Glutamatergic neuron (in vitro differentiated cells): ENCODE data around the gene RALA. TPM values are rescaled to one million over a fixed set of nuclear protein-coding genes. Genes with fewer than 3 reads are reported as not detected.
A peak's percentile ranks its signal among the peaks of the same experiment; 100 is the strongest.

ENCODE experiments used
- DNase-seq: peaks from one replicate; pipeline ENCODE4 v3.0.0; 2022
- H3K27ac Mint-ChIP-seq: one replicate; pipeline ENCODE4 v1.8.0; 2020; ENCODE audit warnings: mild to moderate bottlenecking, mixed read lengths, inconsistent platforms; ENCODE audit not compliant: unreplicated experiment
- H3K27me3 Mint-ChIP-seq: one replicate; pipeline ENCODE4 v1.8.0; 2020; ENCODE audit warnings: mild to moderate bottlenecking, moderate library complexity, mixed read lengths, inconsistent platforms; ENCODE audit not compliant: unreplicated experiment
- H3K36me3 Mint-ChIP-seq: one replicate; pipeline ENCODE4 v1.8.0; 2020; ENCODE audit warnings: mild to moderate bottlenecking, mixed read lengths, inconsistent platforms; ENCODE audit not compliant: unreplicated experiment
- H3K4me1 Mint-ChIP-seq: one replicate; pipeline ENCODE4 v1.8.0; 2020; ENCODE audit warnings: mild to moderate bottlenecking, low read depth, mixed read lengths, inconsistent platforms; ENCODE audit not compliant: unreplicated experiment
- H3K4me3 Mint-ChIP-seq: one replicate; pipeline ENCODE4 v1.8.0; 2020; ENCODE audit warnings: mild to moderate bottlenecking, mixed read lengths, inconsistent platforms; ENCODE audit not compliant: unreplicated experiment
- H3K9me3 Mint-ChIP-seq: one replicate; pipeline ENCODE4 v1.8.0; 2020; ENCODE audit warnings: mild to moderate bottlenecking, moderate library complexity, mixed read lengths, inconsistent platforms; ENCODE audit not compliant: unreplicated experiment
- CTCF ChIP-seq: fragments of 200-600 bp; sonication (generic); IDR thresholded peaks from one replicate; pipeline ENCODE4 v1.5.0; 2021; ENCODE audit not compliant: partially characterized antibody, unreplicated experiment
- total RNA-seq: library from RNA; stranded (reverse); fragmentation: NEBNext Ultra II Directional; extraction: Animal tissue kit (Norgen Biotek cat#: 25700); gene quantifications from one replicate; pipeline ENCODE4 v1.2.1, GENCODE V29; 2021; ENCODE audit not compliant: unreplicated experiment

RALA gene
- total RNA-seq, 1 donor from 2014 or later: 69.9 TPM

GRCh38 chr7:39702133-39702532 lies 78.8 kb downstream of the RALA start:
- Mint-ChIP-seq H3K4me1 (peaks cover 7% of the 10 kb centered on the region), H3K36me3 (peaks cover 10% of the 10 kb centered on the region), H3K9me3 (peaks cover 5% of the 10 kb centered on the region), H3K4me3 (no peak overlapping the region), H3K27ac (no peak overlapping the region), H3K27me3 (peaks cover 5% of the 10 kb centered on the region)
- no peak for DNase-seq
- no peak for TF ChIP-seq CTCF

DNA sequence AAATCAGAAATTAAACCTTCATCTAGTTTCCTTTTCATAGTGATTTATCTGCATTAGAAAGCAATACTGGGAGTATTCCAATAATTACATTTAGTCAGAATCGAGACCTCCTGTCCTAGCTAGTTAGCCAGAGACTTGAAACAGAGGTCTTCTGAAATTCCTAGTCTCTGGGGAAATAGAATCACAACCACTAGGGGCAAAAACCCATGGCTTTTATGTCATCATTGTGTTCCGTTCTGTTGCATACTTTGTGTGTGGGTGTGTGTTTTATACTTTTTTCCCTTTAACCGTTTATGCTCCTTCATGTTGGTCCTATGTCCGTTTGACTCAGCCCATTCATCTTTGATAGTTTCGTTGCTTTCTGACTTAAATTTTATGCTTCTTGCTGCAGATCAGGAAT lies 79.8 kb downstream of the RALA start:
- H3K36me3 Mint-ChIP-seq: peaks cover 10% of the 10 kb centered on the region
- TF ChIP-seq CTCF: peak; percentile 57
- H3K4me1 Mint-ChIP-seq: peaks cover 7% of the 10 kb centered on the region
- no peak for DNase-seq
- H3K4me3 Mint-ChIP-seq: no peak overlapping the region
- no peak overlapping the region for H3K27ac Mint-ChIP-seq
- peaks cover 5% of the 10 kb centered on the region for H3K9me3 Mint-ChIP-seq
- H3K27me3 Mint-ChIP-seq: peaks cover 5% of the 10 kb centered on the region

DNA sequence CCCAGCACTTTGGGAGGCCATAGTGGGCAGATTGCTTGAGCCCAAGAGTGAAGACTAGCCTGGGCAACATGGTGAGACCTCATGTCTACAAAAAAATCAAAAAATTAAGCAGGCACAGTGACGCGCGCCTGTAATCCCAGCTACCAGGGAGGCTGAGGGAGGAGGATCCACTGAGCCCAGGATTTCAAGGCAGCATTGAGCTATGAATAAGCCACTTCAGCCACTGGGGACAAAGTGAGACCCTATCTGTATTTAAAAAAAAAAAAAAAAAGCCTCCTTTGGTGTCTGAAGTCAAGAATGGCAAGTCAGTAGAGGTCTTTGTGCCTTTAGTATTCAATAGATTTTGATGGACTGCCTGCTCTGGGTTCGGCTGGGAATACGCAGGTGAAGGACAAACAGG lies 85.7 kb downstream of the RALA start:
- Mint-ChIP-seq H3K4me1 (peaks cover 8% of the 10 kb centered on the region), H3K27me3 (peaks cover 3% of the 10 kb centered on the region), H3K9me3 (peaks cover under 1% of the 10 kb centered on the region), H3K4me3 (no peak overlapping the region), H3K27ac (no peak overlapping the region), H3K36me3 (peaks cover 7% of the 10 kb centered on the region)
- no peak for DNase-seq
- TF ChIP-seq CTCF: no peak

- Mint-ChIP-seq H3K27me3 (peaks cover 6% of the 10 kb centered on the region), H3K4me1 (peaks cover 8% of the 10 kb centered on the region), H3K9me3 (peaks cover 3% of the 10 kb centered on the region), H3K4me3 (no peak overlapping the region), H3K27ac (peak overlapping the region; percentile 70), H3K36me3 (peaks cover 10% of the 10 kb centered on the region)
- no peak for TF ChIP-seq CTCF
- DNase-seq: peak; percentile 52
These were observed 86.5 kb downstream of the RALA start for GRCh38 chr7:39709768-39710311.

DNA sequence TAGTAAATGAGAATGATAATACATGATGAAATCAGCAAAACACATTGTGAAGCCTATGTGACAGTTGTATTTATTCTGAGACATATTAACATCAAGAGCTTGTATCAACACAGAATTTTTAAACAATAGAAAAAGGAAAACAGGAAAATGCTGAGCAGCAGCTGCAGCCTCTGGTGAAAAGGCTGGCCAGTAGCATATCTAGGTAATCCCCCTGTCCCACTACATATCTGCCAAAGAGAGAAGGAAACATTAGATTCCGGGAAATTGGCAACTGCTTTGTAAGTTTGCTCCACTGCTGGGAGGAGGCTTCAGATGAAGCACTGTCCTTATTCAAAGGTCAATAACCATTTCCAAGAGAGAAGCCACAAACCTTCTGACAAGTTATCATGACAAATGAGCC lies 89.4 kb downstream of the RALA start:
- no peak overlapping the region for H3K4me3 Mint-ChIP-seq
- peaks cover 5% of the 10 kb centered on the region for H3K9me3 Mint-ChIP-seq
- TF ChIP-seq CTCF: no peak
- peaks cover 8% of the 10 kb centered on the region for H3K4me1 Mint-ChIP-seq
- H3K27me3 Mint-ChIP-seq: peaks cover 6% of the 10 kb centered on the region
- H3K27ac Mint-ChIP-seq: no peak overlapping the region
- no peak for DNase-seq
- H3K36me3 Mint-ChIP-seq: peaks cover 21% of the 10 kb centered on the region
